Activated T-helper 1 cell treated with anti-CD3 and anti-CD28 coated beads, Interleukin-12 subunit alpha, Interleukin-12 subunit beta, Interleukin-2, Interleukin-4 antibody, amounts not matched to agents 30 ng/mL and 10 ng/mL and 1 ng/mL, durations not matched to agents 14 hours and 24 hours and 36 hours (primary cell): ENCODE measurements around the gene CCDC167. TPM values are rescaled to one million over a fixed set of nuclear protein-coding genes. Genes with fewer than 3 reads are reported as not detected.

ENCODE experiments used
- DNase-seq: peaks from one replicate; pipeline ENCODE4 v3.0.0; 2021; ENCODE audit warnings: low spot score
- H3K27ac Mint-ChIP-seq: one replicate; pipeline ENCODE4 v1.8.0; 2021; ENCODE audit warnings: mild to moderate bottlenecking, mixed read lengths
- H3K27me3 Mint-ChIP-seq: one replicate; pipeline ENCODE4 v1.8.0; 2022; ENCODE audit warnings: mild to moderate bottlenecking, moderate library complexity, mixed read lengths; ENCODE audit not compliant: insufficient read depth
- H3K36me3 Mint-ChIP-seq: one replicate; pipeline ENCODE4 v1.8.0; 2021; ENCODE audit warnings: low read depth, mixed read lengths
- H3K4me1 Mint-ChIP-seq: one replicate; pipeline ENCODE4 v1.8.0; 2021; ENCODE audit warnings: low read depth, mixed read lengths
- H3K4me3 Mint-ChIP-seq: one replicate; pipeline ENCODE4 v1.8.0; 2021; ENCODE audit warnings: mild to moderate bottlenecking, moderate library complexity, mixed read lengths
- H3K9me3 Mint-ChIP-seq: one replicate; pipeline ENCODE4 v1.8.0; 2021; ENCODE audit warnings: mixed read lengths
- intact Hi-C: fragments of 100-400 bp; cut with micrococcal nuclease; formaldehyde crosslinking; loops from one replicate; pipeline ENCODE4 v1.15.1; 2024
- total RNA-seq: library from RNA; stranded (reverse); gene quantifications from 2 replicates; pipeline ENCODE4 v1.2.3, GENCODE V29; 2022

The CCDC167 gene
- total RNA-seq, 1 donor from 2014 or later = 66.6 TPM

- intact Hi-C loops = no loop called here
- H3K4me1 Mint-ChIP-seq = no peaks in the 10 kb centered on the region
- H3K9me3 Mint-ChIP-seq = no peaks in the 10 kb centered on the region
- H3K36me3 Mint-ChIP-seq = peaks cover 23% of the 10 kb centered on the region
- no peaks in the 10 kb centered on the region for H3K27me3 Mint-ChIP-seq
- no peak for DNase-seq
- H3K4me3 Mint-ChIP-seq = no peak overlapping the region
- no peak overlapping the region for H3K27ac Mint-ChIP-seq
Measured at GRCh38 chr6:37480118-37480736, 19.5 kb downstream of the CCDC167 start.

- H3K4me3 Mint-ChIP-seq = no peak overlapping the region
- no peaks in the 10 kb centered on the region for H3K9me3 Mint-ChIP-seq
- intact Hi-C loops = no loop called here
- peaks cover 27% of the 10 kb centered on the region for H3K36me3 Mint-ChIP-seq
- no peaks in the 10 kb centered on the region for H3K27me3 Mint-ChIP-seq
- no peak for DNase-seq
- no peak overlapping the region for H3K27ac Mint-ChIP-seq
- no peaks in the 10 kb centered on the region for H3K4me1 Mint-ChIP-seq
Measured at GRCh38 chr6:37479266-37479854, 20.3 kb downstream of the CCDC167 start.

DNA sequence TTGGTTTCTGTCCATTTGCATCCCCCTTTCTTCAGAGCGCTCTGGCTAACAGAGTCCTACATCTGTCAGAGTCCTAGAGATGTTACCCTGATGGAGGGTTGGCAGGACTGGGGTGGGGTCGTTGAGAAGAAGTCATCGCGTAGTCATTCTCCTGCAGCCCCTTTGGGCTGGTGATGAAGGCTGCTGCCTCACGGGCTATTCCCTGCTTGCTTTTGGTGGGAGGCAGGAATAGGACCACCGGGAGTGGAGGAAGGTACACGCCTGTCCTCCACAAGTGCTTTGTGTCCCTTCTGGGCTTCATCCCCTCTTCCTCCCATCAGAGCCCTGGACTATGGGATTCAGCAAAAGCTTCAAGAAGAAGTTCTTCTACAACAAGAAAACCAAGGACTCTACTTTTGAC lies 20.9 kb downstream of the CCDC167 start:
- Mint-ChIP-seq H3K4me1 (no peaks in the 10 kb centered on the region), H3K4me3 (no peak overlapping the region), H3K36me3 (peaks cover 32% of the 10 kb centered on the region), H3K27me3 (no peaks in the 10 kb centered on the region), H3K9me3 (no peaks in the 10 kb centered on the region), H3K27ac (no peak overlapping the region)
- intact Hi-C loops = no loop called here
- DNase-seq = no peak

GRCh38 chr6:37477656-37478435 lies 21.8 kb downstream of the CCDC167 start:
- Mint-ChIP-seq H3K9me3 (no peaks in the 10 kb centered on the region), H3K4me1 (no peaks in the 10 kb centered on the region), H3K27ac (no peak overlapping the region), H3K36me3 (peaks cover 34% of the 10 kb centered on the region), H3K27me3 (no peaks in the 10 kb centered on the region), H3K4me3 (no peak overlapping the region)
- intact Hi-C loops = no loop called here
- no peak for DNase-seq

GRCh38 chr6:37477191-37477590 lies 22.5 kb downstream of the CCDC167 start:
- Mint-ChIP-seq H3K27me3 (no peaks in the 10 kb centered on the region), H3K4me3 (no peak overlapping the region), H3K9me3 (no peaks in the 10 kb centered on the region), H3K4me1 (no peaks in the 10 kb centered on the region), H3K27ac (no peak overlapping the region), H3K36me3 (peaks cover 33% of the 10 kb centered on the region)
- no peak for DNase-seq
- intact Hi-C loops = no loop called here

DNA sequence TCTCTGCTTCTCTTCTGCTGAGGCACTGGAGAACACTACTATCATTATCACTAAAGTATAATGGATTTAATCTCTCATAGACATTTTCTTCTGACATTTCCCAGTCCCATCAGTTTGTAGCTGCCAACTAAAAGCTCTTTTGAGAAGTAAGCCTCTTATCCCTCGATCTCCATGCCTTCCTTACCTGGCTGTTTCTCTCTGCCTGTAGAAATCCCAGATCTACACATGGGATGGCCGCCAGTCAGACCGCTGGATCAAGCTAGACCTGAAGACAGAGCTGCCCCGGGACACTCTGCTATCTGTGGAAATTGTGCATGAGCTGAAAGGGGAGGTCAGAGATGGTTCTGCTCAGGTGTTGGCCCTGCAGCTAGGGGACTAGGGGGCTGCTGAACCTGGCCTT lies 25.4 kb downstream of the CCDC167 start:
- Mint-ChIP-seq H3K4me3 (no peak overlapping the region), H3K27me3 (no peaks in the 10 kb centered on the region), H3K36me3 (peaks cover 36% of the 10 kb centered on the region), H3K9me3 (no peaks in the 10 kb centered on the region), H3K27ac (no peak overlapping the region), H3K4me1 (no peaks in the 10 kb centered on the region)
- intact Hi-C loops = no loop called here
- DNase-seq = no peak

DNA sequence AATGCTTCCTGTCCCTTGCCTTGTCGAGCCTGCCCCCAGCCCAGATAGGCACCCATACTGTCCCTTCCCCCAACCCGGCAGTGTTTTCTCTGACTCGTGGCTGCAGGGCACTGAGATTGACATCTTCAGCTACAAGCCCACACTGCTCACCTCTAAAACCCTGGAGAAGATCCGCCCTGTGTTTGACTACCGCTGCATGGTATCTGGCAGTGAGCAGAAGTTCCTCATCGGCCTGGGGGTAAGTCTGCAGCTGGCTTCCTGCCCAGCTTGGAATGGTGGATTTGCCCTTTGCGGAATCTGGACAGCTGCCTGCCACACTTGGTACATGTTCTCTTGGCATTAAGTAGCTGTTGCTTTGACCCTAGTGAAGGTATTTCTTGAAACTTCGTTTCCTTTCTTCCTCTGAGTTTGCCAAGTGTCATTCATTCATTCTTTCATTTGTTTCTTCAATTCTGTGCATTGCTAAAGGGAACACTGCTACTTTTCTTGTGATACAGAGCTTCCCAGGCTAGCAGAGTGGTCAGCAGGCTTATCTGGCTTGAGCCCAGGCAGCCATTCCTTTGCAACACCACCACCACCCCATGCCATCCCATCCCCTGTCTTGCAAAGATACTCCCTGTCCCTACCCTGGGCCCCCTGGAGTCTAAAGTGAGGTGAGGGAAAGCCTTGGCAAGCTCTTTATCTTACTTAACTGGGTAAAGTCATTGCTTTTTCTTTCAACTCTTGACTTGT lies 26.2 kb downstream of the CCDC167 start:
- Mint-ChIP-seq H3K4me3 (no peak overlapping the region), H3K4me1 (no peaks in the 10 kb centered on the region), H3K27me3 (no peaks in the 10 kb centered on the region), H3K36me3 (peaks cover 36% of the 10 kb centered on the region), H3K27ac (no peak overlapping the region), H3K9me3 (no peaks in the 10 kb centered on the region)
- no peak for DNase-seq
- intact Hi-C loops = no loop called here

- H3K36me3 Mint-ChIP-seq = peaks cover 50% of the 10 kb centered on the region
- intact Hi-C loops = no loop called here
Measured at GRCh38 chr6:37467718-37468117, 32.0 kb downstream of the CCDC167 start.

GRCh38 chr6:37463110-37463509 lies 36.6 kb downstream of the CCDC167 start:
- H3K36me3 Mint-ChIP-seq = peaks cover 52% of the 10 kb centered on the region
- no peak overlapping the region for H3K27ac Mint-ChIP-seq
- H3K4me3 Mint-ChIP-seq = no peak overlapping the region
- no peaks in the 10 kb centered on the region for H3K4me1 Mint-ChIP-seq
- peaks cover 6% of the 10 kb centered on the region for H3K9me3 Mint-ChIP-seq
- DNase-seq = no peak
- no peaks in the 10 kb centered on the region for H3K27me3 Mint-ChIP-seq
- intact Hi-C loops = no loop called here

More at GRCh38 chr6:37467718-37468117, 32.0 kb downstream of the CCDC167 start:
- no peak overlapping the region for H3K27ac Mint-ChIP-seq
- no peaks in the 10 kb centered on the region for H3K4me1 Mint-ChIP-seq
- no peak for DNase-seq
- H3K27me3 Mint-ChIP-seq = no peaks in the 10 kb centered on the region
- H3K9me3 Mint-ChIP-seq = peaks cover 6% of the 10 kb centered on the region
- no peak overlapping the region for H3K4me3 Mint-ChIP-seq

- H3K36me3 Mint-ChIP-seq = peaks cover 54% of the 10 kb centered on the region
- no peak for DNase-seq
- intact Hi-C loops = no loop called here
- no peak overlapping the region for H3K27ac Mint-ChIP-seq
- H3K4me1 Mint-ChIP-seq = no peaks in the 10 kb centered on the region
- no peaks in the 10 kb centered on the region for H3K27me3 Mint-ChIP-seq
- no peak overlapping the region for H3K4me3 Mint-ChIP-seq
- H3K9me3 Mint-ChIP-seq = no peaks in the 10 kb centered on the region
Measured at GRCh38 chr6:37460805-37461204, 38.9 kb downstream of the CCDC167 start.

DNA sequence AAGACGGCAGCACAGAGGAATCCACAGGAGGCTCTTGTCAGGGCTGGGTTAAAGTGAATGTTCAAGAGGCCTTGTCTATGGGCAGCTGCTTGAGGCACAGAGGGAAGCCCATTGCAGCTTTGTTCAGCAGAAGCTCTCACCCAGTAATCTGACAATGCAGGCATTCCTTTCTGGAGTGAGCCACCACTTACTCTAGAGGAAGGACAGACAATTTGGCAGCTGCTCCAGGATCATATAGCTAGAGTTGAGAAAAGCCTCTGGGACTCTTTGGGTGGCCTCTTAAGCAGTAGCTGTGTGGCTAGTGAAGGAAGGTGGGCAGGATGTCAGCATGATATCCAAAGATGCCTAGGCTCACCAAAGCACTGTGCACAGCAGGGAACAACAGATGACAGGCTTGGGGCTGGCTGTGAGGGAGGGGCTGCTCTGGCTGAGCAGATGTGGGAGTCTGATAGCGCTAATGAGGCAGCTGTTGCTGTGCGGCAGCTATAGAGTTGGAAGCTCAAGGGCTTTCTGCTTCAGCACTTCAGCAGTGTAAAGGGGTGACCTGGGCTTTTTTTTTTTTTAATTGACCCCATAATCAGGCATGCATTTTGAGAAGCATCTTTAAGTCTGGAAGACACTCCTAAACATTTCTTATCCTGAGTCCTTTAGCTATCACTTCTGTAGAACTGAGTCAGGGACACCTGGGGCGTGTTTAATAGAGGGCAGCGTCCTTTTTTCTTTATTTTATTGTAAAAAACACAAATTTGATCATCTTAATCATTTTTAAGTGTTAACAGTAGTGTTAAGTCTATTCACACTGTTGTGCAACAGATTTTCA lies 39.5 kb downstream of the CCDC167 start:
- Mint-ChIP-seq H3K27me3 (no peaks in the 10 kb centered on the region), H3K9me3 (no peaks in the 10 kb centered on the region), H3K4me1 (no peaks in the 10 kb centered on the region), H3K4me3 (no peak overlapping the region), H3K36me3 (peaks cover 50% of the 10 kb centered on the region), H3K27ac (no peak overlapping the region)
- intact Hi-C loops = no loop called here
- no peak for DNase-seq

GRCh38 chr6:37456816-37457560 lies 42.7 kb downstream of the CCDC167 start:
- Mint-ChIP-seq H3K4me1 (peaks cover 13% of the 10 kb centered on the region), H3K27me3 (no peaks in the 10 kb centered on the region), H3K27ac (peak overlapping the region; percentile 31), H3K9me3 (no peaks in the 10 kb centered on the region), H3K36me3 (peaks cover 53% of the 10 kb centered on the region), H3K4me3 (no peak overlapping the region)
- DNase-seq = no peak
- intact Hi-C loops = no loop called here
